HG03159 (cell line): ENCODE data around the gene CD58.

Experiments used
- ATAC-seq: cut with Tn5 transposase; IDR thresholded peaks from one replicate; pipeline ENCODE4 v1.9.1; 2021; ENCODE audit warnings: mild to moderate bottlenecking, moderate library complexity; ENCODE audit not compliant: unreplicated experiment

Gene CD58

GRCh38 chr1:116496380-116496779, 74.4 kb downstream of the CD58 start:
- no peak for ATAC-seq

- no peak for ATAC-seq
Observed at GRCh38 chr1:116495535-116495934, 75.3 kb downstream of the CD58 start.

- no peak for ATAC-seq
Observed at GRCh38 chr1:116494745-116495144, 76.1 kb downstream of the CD58 start.

- no peak for ATAC-seq
Observed at GRCh38 chr1:116494353-116494692, 76.5 kb downstream of the CD58 start.

GRCh38 chr1:116493484-116494352, 77.1 kb downstream of the CD58 start:
- ATAC-seq: no peak

GRCh38 chr1:116493036-116493435, 77.8 kb downstream of the CD58 start:
- ATAC-seq: no peak

GRCh38 chr1:116492358-116492811, 78.4 kb downstream of the CD58 start:
- no peak for ATAC-seq

- ATAC-seq: no peak
Observed at GRCh38 chr1:116491700-116492357, 79.0 kb downstream of the CD58 start.

- no peak for ATAC-seq
Observed at GRCh38 chr1:116490588-116490987, 80.2 kb downstream of the CD58 start.

GRCh38 chr1:116489231-116489697, 81.6 kb downstream of the CD58 start:
- ATAC-seq: no peak

- ATAC-seq: no peak
Observed at GRCh38 chr1:116488071-116488470, 82.8 kb downstream of the CD58 start.

GRCh38 chr1:116487583-116487982, 83.2 kb downstream of the CD58 start:
- no peak for ATAC-seq

- no peak for ATAC-seq
Observed at GRCh38 chr1:116487031-116487430, 83.8 kb downstream of the CD58 start.

- no peak for ATAC-seq
Observed at GRCh38 chr1:116486424-116486823, 84.4 kb downstream of the CD58 start.

GRCh38 chr1:116485976-116486375, 84.8 kb downstream of the CD58 start:
- ATAC-seq: no peak

GRCh38 chr1:116485071-116485735, 85.6 kb downstream of the CD58 start:
- ATAC-seq: peak; percentile 88

GRCh38 chr1:116483481-116484309, 87.1 kb downstream of the CD58 start:
- ATAC-seq: no peak

- ATAC-seq: no peak
Observed at GRCh38 chr1:116482490-116482889, 88.3 kb downstream of the CD58 start.

GRCh38 chr1:116481934-116482333, 88.9 kb downstream of the CD58 start:
- ATAC-seq: no peak

- no peak for ATAC-seq
Observed at GRCh38 chr1:116478621-116479020, 92.2 kb downstream of the CD58 start.

GRCh38 chr1:116477429-116477828, 93.4 kb downstream of the CD58 start:
- ATAC-seq: no peak
